Rectal smooth muscle tissue (tissue), 1 donor: ENCODE results near the gene ZNF182.
"Not testable (repeated sequence)": the region's sequence is repeated elsewhere in the genome, so short reads cannot be mapped to it uniquely, and the experiment has no call there.

Experiments used
- H3K27ac ChIP-seq: one replicate; pipeline ENCODE4 v1.7.0; 2013; ENCODE audit warnings: low read depth, low read length, inconsistent platforms
- H3K27me3 ChIP-seq: one replicate; pipeline ENCODE4 v1.7.0; 2013; ENCODE audit warnings: low read length; ENCODE audit not compliant: control insufficient read depth, insufficient read depth
- H3K36me3 ChIP-seq: one replicate; pipeline ENCODE4 v1.7.0; 2013; ENCODE audit warnings: low read length; ENCODE audit not compliant: control insufficient read depth, insufficient read depth
- H3K4me1 ChIP-seq: one replicate; pipeline ENCODE4 v1.7.0; 2013; ENCODE audit warnings: low read length; ENCODE audit not compliant: control insufficient read depth, insufficient read depth
- H3K4me3 ChIP-seq: one replicate; pipeline ENCODE4 v1.7.0; 2013; ENCODE audit warnings: low read length
- H3K9ac ChIP-seq: one replicate; pipeline ENCODE4 v1.7.0; 2013; ENCODE audit warnings: low read length

The ZNF182 gene

DNA sequence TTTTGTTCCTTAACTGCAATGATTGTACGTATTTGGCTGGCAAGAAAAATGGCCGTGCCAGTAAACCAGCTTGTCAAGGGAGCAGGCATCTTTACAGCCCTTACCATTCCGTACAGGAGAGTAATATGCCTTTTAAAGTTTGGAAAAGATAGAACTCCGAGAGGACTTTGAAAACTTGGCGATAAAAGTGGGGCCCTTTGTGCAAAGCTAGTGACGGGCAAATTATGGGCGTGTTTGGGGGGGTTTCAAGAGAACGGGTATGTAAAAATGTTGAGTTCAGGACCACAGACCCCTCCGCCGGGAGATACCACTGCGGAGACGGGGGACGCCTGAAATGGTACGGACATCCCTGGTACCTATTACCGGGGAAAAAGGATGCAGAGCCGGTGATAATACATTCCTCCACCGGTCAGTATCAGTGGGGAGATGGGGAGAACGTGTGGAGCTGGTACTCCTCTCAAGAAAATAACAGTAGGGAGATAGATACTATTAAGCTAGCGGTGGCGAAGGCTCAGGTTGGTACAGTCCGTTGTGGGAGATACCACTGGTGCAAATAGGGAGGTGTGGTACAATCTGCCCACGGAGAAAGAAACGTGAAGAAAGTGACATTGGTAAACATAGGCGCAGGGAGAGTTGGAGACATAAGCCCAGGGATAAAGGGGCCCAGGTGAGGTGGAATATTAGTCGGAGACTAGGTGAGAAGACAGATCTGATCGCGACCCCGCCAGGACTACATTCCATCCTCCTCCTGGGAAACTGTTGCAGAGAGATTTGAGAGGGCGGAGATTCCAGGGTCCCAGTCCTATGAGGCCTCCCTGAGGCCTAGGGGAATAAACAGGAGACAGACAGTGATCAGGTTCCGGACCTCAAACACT is 17.5 kb upstream of the ZNF182 start:
- H3K4me1 ChIP-seq, result peaks cover 2% of the 10 kb centered on the region
- no peaks in the 10 kb centered on the region for H3K36me3 ChIP-seq
- peak overlapping the region; percentile 87 for H3K27ac ChIP-seq
- peak overlapping the region; percentile 65 for H3K4me3 ChIP-seq
- H3K27me3 ChIP-seq, result no peaks in the 10 kb centered on the region
- peak overlapping the region; percentile 89 for H3K9ac ChIP-seq

GRCh38 chrX:48020472-48020871 is 16.7 kb upstream of the ZNF182 start:
- not testable (repeated sequence) for H3K36me3 ChIP-seq, H3K4me3 ChIP-seq, H3K27me3 ChIP-seq, H3K27ac ChIP-seq, H3K4me1 ChIP-seq, H3K9ac ChIP-seq

- H3K27me3 ChIP-seq, H3K36me3 ChIP-seq, H3K27ac ChIP-seq, H3K9ac ChIP-seq, H3K4me3 ChIP-seq, H3K4me1 ChIP-seq: not testable (repeated sequence)
Observed at GRCh38 chrX:48019892-48020291, 16.1 kb upstream of the ZNF182 start.

DNA sequence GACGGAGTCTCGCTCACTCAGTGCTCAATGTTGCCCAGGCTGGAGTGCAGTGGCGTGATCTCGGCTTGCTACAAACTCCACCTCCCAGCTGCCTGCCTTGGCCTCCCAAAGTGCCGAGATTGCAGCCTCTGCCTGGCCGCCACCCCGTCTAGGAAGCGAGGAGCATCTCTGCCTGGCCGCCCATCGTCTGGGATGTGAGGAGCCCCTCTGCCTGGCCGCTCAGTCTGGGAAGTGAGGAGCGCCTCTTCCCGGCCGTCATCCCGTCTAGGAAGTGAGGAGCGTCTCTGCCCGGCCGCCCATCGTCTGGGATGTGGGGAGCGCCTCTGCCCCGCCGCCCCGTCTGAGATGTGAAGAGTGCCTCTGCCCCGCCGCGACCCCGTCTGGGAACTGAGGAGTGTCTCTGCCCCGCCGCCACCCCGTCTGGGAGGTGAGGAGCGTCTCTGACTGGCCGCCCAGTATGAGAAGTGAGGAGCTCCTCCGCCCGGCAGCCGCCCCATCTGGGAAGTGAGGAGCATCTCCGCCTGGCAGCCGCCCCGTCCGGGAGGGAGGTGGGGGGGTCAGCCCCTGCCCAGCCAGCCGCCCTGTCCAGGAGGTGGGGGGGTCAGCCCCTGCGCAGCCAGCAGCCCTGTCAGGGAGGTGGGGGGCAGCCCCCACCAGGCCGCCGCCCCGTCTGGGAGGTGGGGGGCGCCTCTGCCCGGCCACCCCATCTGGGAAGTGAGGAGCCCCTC is 13.0 kb upstream of the ZNF182 start:
- H3K9ac ChIP-seq, H3K4me3 ChIP-seq, H3K36me3 ChIP-seq, H3K27me3 ChIP-seq, H3K4me1 ChIP-seq, H3K27ac ChIP-seq: not testable (repeated sequence)

GRCh38 chrX:48009445-48009960 is 5.7 kb upstream of the ZNF182 start:
- not testable (repeated sequence) for H3K4me3 ChIP-seq, H3K4me1 ChIP-seq, H3K36me3 ChIP-seq, H3K9ac ChIP-seq, H3K27ac ChIP-seq, H3K27me3 ChIP-seq

GRCh38 chrX:48006688-48007087 is 2.9 kb upstream of the ZNF182 start, which contains the start of gene SPACA5:
Gene SPACA5, plus strand, starts transcription at chrX:48006988. Its CDS starts 815 bp downstream, at chrX:48007803.
- H3K27ac ChIP-seq, H3K4me1 ChIP-seq, H3K9ac ChIP-seq, H3K27me3 ChIP-seq, H3K4me3 ChIP-seq, H3K36me3 ChIP-seq: not testable (repeated sequence)

GRCh38 chrX:48003367-48003757 is 427 bp downstream of the ZNF182 start:
- no peaks in the 10 kb centered on the region for H3K27me3 ChIP-seq
- peak overlapping the region; percentile 81 for H3K9ac ChIP-seq
- H3K27ac ChIP-seq, result peak overlapping the region; percentile 69

GRCh38 chrX:48002929-48003328 is 860 bp downstream of the ZNF182 start:
- no peak overlapping the region for H3K9ac ChIP-seq
- H3K4me1 ChIP-seq, result no peaks in the 10 kb centered on the region
- H3K27ac ChIP-seq, result no peak overlapping the region
- H3K4me3 ChIP-seq, result no peak overlapping the region
- H3K36me3 ChIP-seq, result no peaks in the 10 kb centered on the region
- H3K27me3 ChIP-seq, result no peaks in the 10 kb centered on the region

More at GRCh38 chrX:48003367-48003757, 427 bp downstream of the ZNF182 start:
- Histone ChIP-seq H3K4me3 (peak overlapping the region; percentile 75), H3K4me1 (no peaks in the 10 kb centered on the region), H3K36me3 (no peaks in the 10 kb centered on the region)

- Histone ChIP-seq H3K4me3 (no peak overlapping the region), H3K36me3 (no peaks in the 10 kb centered on the region), H3K9ac (no peak overlapping the region), H3K4me1 (no peaks in the 10 kb centered on the region), H3K27ac (no peak overlapping the region), H3K27me3 (no peaks in the 10 kb centered on the region)
Observed at GRCh38 chrX:48002319-48002718, 1.5 kb downstream of the ZNF182 start.

- H3K9ac ChIP-seq, result no peak overlapping the region
- H3K36me3 ChIP-seq, result no peaks in the 10 kb centered on the region
- H3K4me3 ChIP-seq, result no peak overlapping the region
- H3K27me3 ChIP-seq, result no peaks in the 10 kb centered on the region
- H3K4me1 ChIP-seq, result no peaks in the 10 kb centered on the region
- no peak overlapping the region for H3K27ac ChIP-seq
Observed at GRCh38 chrX:48001260-48001659, 2.5 kb downstream of the ZNF182 start.

DNA sequence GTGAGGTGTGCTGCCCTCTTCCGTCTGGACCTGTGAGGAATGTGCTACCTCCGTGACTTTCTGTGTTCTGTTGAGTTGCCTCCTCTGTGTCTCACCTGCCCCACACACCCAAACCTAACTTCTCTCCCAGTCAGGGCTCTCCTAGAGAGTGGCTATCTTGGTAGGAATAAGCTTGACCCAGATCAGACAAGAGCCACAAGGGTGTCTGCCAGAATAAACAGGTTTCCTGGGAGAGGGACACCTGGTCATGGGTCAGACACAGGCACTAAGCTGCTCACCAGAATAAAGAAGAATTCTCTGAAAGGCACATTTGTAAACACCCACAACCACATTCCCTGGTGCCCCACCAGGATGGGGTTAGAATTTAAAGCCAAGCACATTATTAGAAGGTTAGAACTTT is 11.1 kb downstream of the ZNF182 start:
- Histone ChIP-seq H3K36me3 (peaks cover 3% of the 10 kb centered on the region), H3K9ac (no peak overlapping the region), H3K4me3 (no peak overlapping the region), H3K27ac (no peak overlapping the region), H3K4me1 (no peaks in the 10 kb centered on the region), H3K27me3 (no peaks in the 10 kb centered on the region)

- Histone ChIP-seq H3K4me1 (no peaks in the 10 kb centered on the region), H3K36me3 (peaks cover 3% of the 10 kb centered on the region), H3K27ac (no peak overlapping the region), H3K27me3 (no peaks in the 10 kb centered on the region), H3K4me3 (no peak overlapping the region), H3K9ac (no peak overlapping the region)
Observed at GRCh38 chrX:47992095-47992380, 11.8 kb downstream of the ZNF182 start.
